H9 (cell line): ENCODE data around the gene DCHS1. TPM values are rescaled to one million over a fixed set of nuclear protein-coding genes. Genes with fewer than 3 reads are reported as not detected.

Source experiments
- DNase-seq: peaks from one replicate; pipeline ENCODE4 v3.0.0-alpha.2; 2017
- H2AFZ ChIP-seq: one replicate; pipeline ENCODE4 v1.6.1; 2013; ENCODE audit warnings: mild to moderate bottlenecking, low read length, control low read depth, moderate library complexity
- H2AK5ac ChIP-seq: 2 replicates; pipeline ENCODE4 v1.6.1; 2013; ENCODE audit warnings: low read length, control low read depth, mixed read lengths; ENCODE audit not compliant: insufficient read length
- H2BK120ac ChIP-seq: one replicate; pipeline ENCODE4 v1.6.1; 2013; ENCODE audit warnings: low read depth, mild to moderate bottlenecking, low read length, control low read depth, inconsistent platforms; ENCODE audit not compliant: poor library complexity, severe bottlenecking
- H2BK12ac ChIP-seq: 2 replicates; pipeline ENCODE4 v1.6.1; 2013; ENCODE audit warnings: low read length, control low read depth, mixed read lengths, low read depth; ENCODE audit not compliant: insufficient read length
- H2BK15ac ChIP-seq: 2 replicates; pipeline ENCODE4 v1.6.1; 2013; ENCODE audit warnings: low read depth, low read length, control low read depth
- H2BK20ac ChIP-seq: one replicate; pipeline ENCODE4 v1.6.1; 2013; ENCODE audit warnings: low read depth, mild to moderate bottlenecking, low read length, control low read depth, inconsistent platforms; ENCODE audit not compliant: poor library complexity, severe bottlenecking
- H2BK5ac ChIP-seq: 2 replicates; pipeline ENCODE4 v1.6.1; 2013; ENCODE audit warnings: low read length, control low read depth, mixed read lengths; ENCODE audit not compliant: insufficient read length
- H3K14ac ChIP-seq: 2 replicates; pipeline ENCODE4 v1.6.1; 2013; ENCODE audit warnings: low read length, control low read depth; ENCODE audit not compliant: insufficient read depth
- H3K18ac ChIP-seq: 2 replicates; pipeline ENCODE4 v1.6.1; 2013; ENCODE audit warnings: low read depth, mild to moderate bottlenecking, mixed read lengths, low read length, control low read depth; ENCODE audit not compliant: insufficient read length
- H3K23ac ChIP-seq: 2 replicates; pipeline ENCODE4 v1.6.1; 2013; ENCODE audit warnings: low read length, control low read depth, mixed read lengths, low read depth; ENCODE audit not compliant: insufficient read length
- H3K23me2 ChIP-seq: 2 replicates; pipeline ENCODE4 v1.6.1; 2013; ENCODE audit warnings: low read depth, mild to moderate bottlenecking, mixed read lengths, low read length, control low read depth; ENCODE audit not compliant: insufficient read length, poor library complexity, severe bottlenecking
- H3K27ac ChIP-seq: 2 replicates; pipeline ENCODE4 v1.5.1; 2013; ENCODE audit warnings: low read length, control low read depth, mixed read lengths, low read depth; ENCODE audit not compliant: insufficient read length
- H3K27me3 ChIP-seq: 2 replicates; pipeline ENCODE4 v1.6.1; 2013; ENCODE audit warnings: low read length, control low read depth, inconsistent platforms; ENCODE audit not compliant: insufficient read depth
- H3K4ac ChIP-seq: 2 replicates; pipeline ENCODE4 v1.6.1; 2013; ENCODE audit warnings: low read depth, mild to moderate bottlenecking, control low read depth, inconsistent platforms, low read length, moderate library complexity
- H3K4me1 ChIP-seq: 2 replicates; pipeline ENCODE4 v1.6.1; 2013; ENCODE audit warnings: low read length, control low read depth, inconsistent platforms; ENCODE audit not compliant: insufficient read depth
- H3K4me2 ChIP-seq: 2 replicates; pipeline ENCODE4 v1.6.1; 2013; ENCODE audit warnings: low read length, control low read depth, mixed read lengths; ENCODE audit not compliant: insufficient read length, insufficient read depth
- H3K56ac ChIP-seq: 2 replicates; pipeline ENCODE4 v1.6.1; 2013; ENCODE audit warnings: low read depth, mild to moderate bottlenecking, mixed read lengths, low read length, control low read depth; ENCODE audit not compliant: insufficient read length
- H3K79me1 ChIP-seq: 2 replicates; pipeline ENCODE4 v1.6.1; 2013; ENCODE audit warnings: low read depth, mild to moderate bottlenecking, moderate library complexity, low read length, control low read depth, inconsistent platforms; ENCODE audit not compliant: insufficient read depth, poor library complexity, severe bottlenecking
- H3K79me2 ChIP-seq: 2 replicates; pipeline ENCODE4 v1.6.1; 2013; ENCODE audit warnings: low read length, control low read depth, inconsistent platforms; ENCODE audit not compliant: insufficient read depth
- H3K9ac ChIP-seq: 2 replicates; pipeline ENCODE4 v1.6.1; 2013; ENCODE audit warnings: low read length, control low read depth, mixed read lengths; ENCODE audit not compliant: insufficient read length; ENCODE audit errors: extremely low read depth
- H3K9me3 ChIP-seq: one replicate; pipeline ENCODE4 v1.6.1; 2013; ENCODE audit warnings: low read depth, low read length, inconsistent platforms; ENCODE audit not compliant: control insufficient read depth
- H3T11ph ChIP-seq: one replicate; pipeline ENCODE4 v1.6.1; 2013; ENCODE audit warnings: mild to moderate bottlenecking, low read length, control low read depth, inconsistent platforms
- H4K20me1 ChIP-seq: one replicate; pipeline ENCODE4 v1.6.1; 2013; ENCODE audit not compliant: control insufficient read depth, insufficient read length, insufficient read depth
- H4K5ac ChIP-seq: 2 replicates; pipeline ENCODE4 v1.6.1; 2013; ENCODE audit warnings: low read depth, mild to moderate bottlenecking, mixed read lengths, low read length, control low read depth; ENCODE audit not compliant: insufficient read length
- H4K8ac ChIP-seq: replicated peaks from 2 replicates; pipeline ENCODE4 v1.6.1; 2013; ENCODE audit warnings: low read length, control low read depth, mixed read lengths, low read depth; ENCODE audit not compliant: insufficient read length
- H4K91ac ChIP-seq: 2 replicates; pipeline ENCODE4 v1.6.1; 2013; ENCODE audit warnings: low read depth, mild to moderate bottlenecking, moderate library complexity, mixed read lengths, low read length, control low read depth; ENCODE audit not compliant: insufficient read length
- H3K27ac Mint-ChIP-seq, 3 experiments: 2 replicates in 2 of 3; 3 replicates in 1 of 3; pipeline ENCODE4 v1.8.0; 2020 to 2021; ENCODE audit warnings: mixed read lengths in 3 of 3, mild to moderate bottlenecking in 1 of 3, moderate library complexity in 1 of 3
- H3K27me3 Mint-ChIP-seq: 2 replicates; pipeline ENCODE4 v1.8.0; 2021; ENCODE audit warnings: low read depth, mild to moderate bottlenecking, moderate library complexity, mixed read lengths
- H3K36me3 Mint-ChIP-seq, 3 experiments: 2 replicates in 2 of 3; 3 replicates in 1 of 3; pipeline ENCODE4 v1.8.0; 2020 to 2021; ENCODE audit warnings: low read depth in 3 of 3, mixed read lengths in 3 of 3; ENCODE audit not compliant: insufficient read depth in 1 of 3
- H3K4me1 Mint-ChIP-seq, 2 experiments: 2 replicates each; pipeline ENCODE4 v1.8.0; 2020; ENCODE audit warnings: mixed read lengths in 2 of 2
- H3K4me3 Mint-ChIP-seq, 2 experiments: 2 replicates in 1 of 2; 3 replicates in 1 of 2; pipeline ENCODE4 v1.8.0; 2020 to 2021; ENCODE audit warnings: mild to moderate bottlenecking in 2 of 2, mixed read lengths in 2 of 2, moderate library complexity in 1 of 2
- H3K9me3 Mint-ChIP-seq, 2 experiments: 2 replicates in 1 of 2; 3 replicates in 1 of 2; pipeline ENCODE4 v1.8.0; 2020; ENCODE audit warnings: mild to moderate bottlenecking in 2 of 2, mixed read lengths in 2 of 2, moderate library complexity in 1 of 2
- WGBS: extraction: QIAGEN DNeasy Blood & Tissue Kit; methylation state at CpG from one replicate; pipeline ENCODE4 v1.1.7; 2013; ENCODE audit warnings: missing lambda C conversion rate, low lambda C conversion rate, mixed read lengths; ENCODE audit not compliant: insufficient read length; ENCODE audit errors: extremely low coverage; 5-methylcytosine and 5-hydroxymethylcytosine counted together
- total RNA-seq: library from RNA; stranded (reverse); gene quantifications from 2 replicates; pipeline ENCODE4 v1.2.1, GENCODE V29; 2021
- TF ChIP-seq, protein P1 (sequence below): fragments of 200-600 bp; sonication (generic); conservative IDR thresholded peaks from 3 replicates; pipeline ENCODE4 v1.8.0; 2021; ENCODE audit warnings: antibody characterized with exemption, mild to moderate bottlenecking

Gene DCHS1
- total RNA-seq, 1 experiment from 2014 or later: 12.5 TPM

DNA sequence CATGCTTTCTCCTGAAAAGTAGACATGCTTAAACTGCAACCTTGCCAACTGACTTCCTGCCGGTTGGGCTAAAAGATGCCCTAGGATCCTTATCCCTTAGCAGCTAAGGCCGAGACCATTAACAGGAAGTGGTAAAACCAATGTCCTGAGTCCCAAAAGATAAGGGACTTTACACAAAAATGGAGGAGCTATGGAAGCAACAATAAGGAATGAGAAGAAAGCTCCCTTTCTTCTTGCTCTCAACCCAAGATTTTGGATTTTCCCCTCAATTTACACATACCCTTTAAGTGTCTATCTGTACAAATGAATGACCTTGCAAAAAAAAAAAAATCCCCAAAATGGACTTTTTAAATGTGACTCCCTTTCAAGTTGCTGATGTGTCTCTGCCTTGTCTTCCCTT, 16.4 kb upstream of the DCHS1 start:
- no peak overlapping the region for H3K27ac ChIP-seq
- H2AK5ac ChIP-seq: no peak overlapping the region

More for the DNA sequence above, 16.4 kb upstream of the DCHS1 start:
- Histone ChIP-seq H3K18ac (no peak overlapping the region), H3K4me2 (no peak overlapping the region), H3K14ac (no peak overlapping the region), H4K20me1 (no peaks in the 10 kb centered on the region), H3T11ph (no peak overlapping the region), H3K79me2 (no peaks in the 10 kb centered on the region), H2BK20ac (no peak overlapping the region), H3K56ac (no peak overlapping the region), H2BK12ac (no peak overlapping the region), H3K79me1 (no peaks in the 10 kb centered on the region), H2BK120ac (no peak overlapping the region), H2BK5ac (no peak overlapping the region), H4K91ac (no peak overlapping the region), H3K9me3 (no peaks in the 10 kb centered on the region), H2BK15ac (no peak overlapping the region), H4K5ac (no peak overlapping the region), H2AFZ (no peak overlapping the region), H3K4ac (no peak overlapping the region), H3K4me1 (no peaks in the 10 kb centered on the region), H4K8ac (no peak overlapping the region), H3K9ac (no peak overlapping the region), H3K23ac (no peak overlapping the region), H3K27me3 (no peaks in the 10 kb centered on the region), H3K23me2 (no peaks in the 10 kb centered on the region)
- TF ChIP-seq, protein P1, sequence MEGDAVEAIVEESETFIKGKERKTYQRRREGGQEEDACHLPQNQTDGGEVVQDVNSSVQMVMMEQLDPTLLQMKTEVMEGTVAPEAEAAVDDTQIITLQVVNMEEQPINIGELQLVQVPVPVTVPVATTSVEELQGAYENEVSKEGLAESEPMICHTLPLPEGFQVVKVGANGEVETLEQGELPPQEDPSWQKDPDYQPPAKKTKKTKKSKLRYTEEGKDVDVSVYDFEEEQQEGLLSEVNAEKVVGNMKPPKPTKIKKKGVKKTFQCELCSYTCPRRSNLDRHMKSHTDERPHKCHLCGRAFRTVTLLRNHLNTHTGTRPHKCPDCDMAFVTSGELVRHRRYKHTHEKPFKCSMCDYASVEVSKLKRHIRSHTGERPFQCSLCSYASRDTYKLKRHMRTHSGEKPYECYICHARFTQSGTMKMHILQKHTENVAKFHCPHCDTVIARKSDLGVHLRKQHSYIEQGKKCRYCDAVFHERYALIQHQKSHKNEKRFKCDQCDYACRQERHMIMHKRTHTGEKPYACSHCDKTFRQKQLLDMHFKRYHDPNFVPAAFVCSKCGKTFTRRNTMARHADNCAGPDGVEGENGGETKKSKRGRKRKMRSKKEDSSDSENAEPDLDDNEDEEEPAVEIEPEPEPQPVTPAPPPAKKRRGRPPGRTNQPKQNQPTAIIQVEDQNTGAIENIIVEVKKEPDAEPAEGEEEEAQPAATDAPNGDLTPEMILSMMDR: no peak
- DNase-seq: no peak
- Mint-ChIP-seq H3K4me3 (no peak overlapping the region), H3K27me3 (0 out of 2 replicates have a peak, but pooled peaks cover 2% of the 10 kb centered on the region), H3K27ac (no peak overlapping the region), H3K9me3 (no peaks in the 10 kb centered on the region), H3K36me3 (no peaks in the 10 kb centered on the region), H3K4me1 (peaks cover 0 to 4% of the 10 kb centered on the region in 2 experiments; a peak in 1 of 4 replicates)
- no CpG with 5 or more reads among the region's 2 CpGs for WGBS
